ENCODE results near the gene BNIP3.

The BNIP3 gene

GRCh38 chr10:131933016-131933695 lies 48.6 kb downstream of the BNIP3 start:
- no peak for TF ChIP-seq CTCF (IDR thresholded peaks at IDR 0.05; ENCODE audit: insufficient read depth, low read length)
- no peak for TF ChIP-seq REST (IDR thresholded peaks at IDR 0.05; ENCODE audit: insufficient replicate concordance, low read depth)
- no peak for TF ChIP-seq POLR2AphosphoS5 (IDR thresholded peaks at IDR 0.05; ENCODE audit: low read depth)
- TF ChIP-seq SPI1 (IDR thresholded peaks at IDR 0.05; ENCODE audit: borderline replicate concordance, low read depth): no peak
- no peak for TF ChIP-seq GABPA (IDR thresholded peaks at IDR 0.05; ENCODE audit: low read depth)
- no peaks in the 10 kb centered on the region for H3K27me3 ChIP-seq (ENCODE audit: insufficient read depth, poor library complexity, severe bottlenecking)
- H3K4me3 ChIP-seq (replicated peaks; ENCODE audit: insufficient read depth, low read length): no peak overlapping the region
- no peak for DNase-seq (ENCODE audit: low read depth in 1 of 2, low spot score in 1 of 2)
- H3K27ac ChIP-seq (replicated peaks): no peak overlapping the region

- Histone ChIP-seq H3K27me3 (ENCODE audit: insufficient read depth, poor library complexity, severe bottlenecking) (no peaks in the 10 kb centered on the region), H3K27ac (replicated peaks) (no peak overlapping the region), H3K4me3 (replicated peaks; ENCODE audit: insufficient read depth, low read length) (no peak overlapping the region)
- TF ChIP-seq POLR2AphosphoS5 (IDR thresholded peaks at IDR 0.05; ENCODE audit: low read depth) (no peak), SPI1 (IDR thresholded peaks at IDR 0.05; ENCODE audit: borderline replicate concordance, low read depth) (no peak), GABPA (IDR thresholded peaks at IDR 0.05; ENCODE audit: low read depth) (no peak), REST (IDR thresholded peaks at IDR 0.05; ENCODE audit: insufficient replicate concordance, low read depth) (no peak), CTCF (IDR thresholded peaks at IDR 0.05; ENCODE audit: insufficient read depth, low read length) (no peak)
- DNase-seq (ENCODE audit: low read depth in 1 of 2, low spot score in 1 of 2): no peak
Measured at GRCh38 chr10:131931981-131932380, 49.7 kb downstream of the BNIP3 start.

- TF ChIP-seq POLR2AphosphoS5 (IDR thresholded peaks at IDR 0.05; ENCODE audit: low read depth) (no peak), REST (IDR thresholded peaks at IDR 0.05; ENCODE audit: insufficient replicate concordance, low read depth) (no peak), GABPA (IDR thresholded peaks at IDR 0.05; ENCODE audit: low read depth) (no peak), SPI1 (IDR thresholded peaks at IDR 0.05; ENCODE audit: borderline replicate concordance, low read depth) (no peak), CTCF (IDR thresholded peaks at IDR 0.05; ENCODE audit: insufficient read depth, low read length) (no peak)
- H3K4me3 ChIP-seq (replicated peaks; ENCODE audit: insufficient read depth, low read length): no peak overlapping the region
- H3K27me3 ChIP-seq (ENCODE audit: insufficient read depth, poor library complexity, severe bottlenecking): no peaks in the 10 kb centered on the region
- DNase-seq (ENCODE audit: low read depth in 1 of 2, low spot score in 1 of 2): no peak
- no peak overlapping the region for H3K27ac ChIP-seq (replicated peaks)
Measured at GRCh38 chr10:131930586-131931330, 51.0 kb downstream of the BNIP3 start.
